B cell (primary cell): ENCODE measurements around the gene ZNHIT2.

Source experiments
- CTCF ChIP-seq: fragments of 200-600 bp; IDR thresholded peaks from one replicate; pipeline ENCODE4 v1.8.0; 2022; ENCODE audit warnings: antibody characterized with exemption, mild to moderate bottlenecking
- EZH2 ChIP-seq: IDR thresholded peaks from 2 replicates; pipeline ENCODE4 v1.6.1; 2012; ENCODE audit warnings: borderline replicate concordance, low read depth, mild to moderate bottlenecking, moderate library complexity, low read length; ENCODE audit not compliant: insufficient read depth, poor library complexity, severe bottlenecking

- no peak for TF ChIP-seq CTCF
- no peak for TF ChIP-seq EZH2
These were observed 30.7 kb downstream of the ZNHIT2 start for GRCh38 chr11:65086809-65087208.
